Measurements from ENCODE around the gene RPUSD2. TPM values are rescaled to one million over a fixed set of nuclear protein-coding genes. Genes with fewer than 3 reads are reported as not detected.

Gene RPUSD2
- total RNA-seq, 1 donor from 2014 or later: 17.6 TPM

DNA sequence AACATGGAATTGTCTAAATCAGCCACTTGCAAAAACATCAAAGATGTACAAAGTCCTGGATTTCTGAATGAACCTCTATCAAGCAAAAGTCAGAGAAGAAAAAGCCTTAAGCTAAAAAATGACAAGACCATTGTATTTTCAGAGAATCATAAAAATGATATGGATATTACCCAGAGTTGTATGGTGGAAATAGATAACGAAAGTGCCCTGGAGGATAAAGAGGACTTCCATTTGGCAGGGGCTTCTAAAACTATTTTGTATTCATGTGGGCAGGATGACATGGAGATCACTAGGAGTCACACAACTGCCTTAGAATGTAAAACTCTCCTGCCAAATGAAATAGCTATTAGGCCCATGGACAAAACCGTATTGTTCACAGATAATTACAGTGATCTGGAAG lies 54.3 kb downstream of the RPUSD2 start:
- DNase-seq: no peak

Small RNA genes within 50 kb of the gene (small RNA-seq; reads per million reads assigned to genes)
- gene RF00017 (ENCODE audit: low replicate concordance): not detected
- gene RN7SL376P (ENCODE audit: low replicate concordance): not detected
- gene RNU6-516P (ENCODE audit: low replicate concordance): not detected

Other genes with a start within 250 kb of the RPUSD2 start
- gene INAFM2, start 245.6 kb upstream of the RPUSD2 start, total RNA-seq: 19.4 TPM
- 25.4 TPM for gene CCDC9B, start 228.4 kb upstream of the RPUSD2 start, total RNA-seq
- gene PHGR1, start 218.3 kb upstream of the RPUSD2 start, total RNA-seq: not detected
- gene DISP2, start 211.1 kb upstream of the RPUSD2 start, total RNA-seq: 4.1 TPM
- gene KNSTRN, start 186.6 kb upstream of the RPUSD2 start, total RNA-seq: 25.6 TPM
- 52.8 TPM for gene IVD, start 163.5 kb upstream of the RPUSD2 start, total RNA-seq
- 13.6 TPM for gene BAHD1, start 128.3 kb upstream of the RPUSD2 start, total RNA-seq
- gene CHST14, start 98.3 kb upstream of the RPUSD2 start, total RNA-seq: 17.2 TPM
- gene CCDC32, start 4.3 kb upstream of the RPUSD2 start, total RNA-seq: 21.5 TPM
- gene KNL1, start 24.9 kb downstream of the RPUSD2 start, total RNA-seq: 13.0 TPM
- gene RAD51, start 125.9 kb downstream of the RPUSD2 start, total RNA-seq: 9.2 TPM
- gene RMDN3, start 186.0 kb downstream of the RPUSD2 start, total RNA-seq: 24.5 TPM
- 3.3 TPM for gene GCHFR, start 194.8 kb downstream of the RPUSD2 start, total RNA-seq
- 0.51 TPM for gene C15orf62, start 200.7 kb downstream of the RPUSD2 start, total RNA-seq
- 25.3 TPM for gene ZFYVE19, start 237.8 kb downstream of the RPUSD2 start, total RNA-seq
- gene DNAJC17, start 238.2 kb downstream of the RPUSD2 start, total RNA-seq: 17.3 TPM

Measured in tongue (tissue), 3 donors.